Transverse colon (tissue), 4 donors: ENCODE data around the gene SPCS1. TPM values are rescaled to one million over a fixed set of nuclear protein-coding genes. Genes with fewer than 3 reads are reported as not detected.
A peak's percentile ranks its signal among the peaks of the same experiment; 100 is the strongest.

Experiments
- DNase-seq: peaks from one replicate; pipeline ENCODE4 v3.0.0-alpha.2; 2019
- H3K27ac ChIP-seq, 4 donors: fragments of 200-600 bp; sonication (generic); 2 replicates each; pipeline ENCODE4 v1.5.1; 2016 to 2018; ENCODE audit warnings: inconsistent platforms in 4 of 4
- H3K27me3 ChIP-seq: fragments of 200-600 bp; sonication (generic); 2 replicates; pipeline ENCODE4 v1.5.1; 2017; ENCODE audit warnings: inconsistent platforms
- H3K36me3 ChIP-seq, 4 donors: fragments of 200-600 bp; sonication (generic); 2 replicates each; pipeline ENCODE4 v1.5.1; 2017 to 2019; ENCODE audit warnings: inconsistent platforms in 4 of 4
- H3K4me1 ChIP-seq, 4 donors: fragments of 200-600 bp; sonication (generic); 2 replicates each; pipeline ENCODE4 v1.5.1; 2017 to 2020; ENCODE audit warnings: inconsistent platforms in 4 of 4
- H3K4me3 ChIP-seq, 4 donors: fragments of 200-600 bp; sonication (generic); 1 replicate in 1 of 4; 2 replicates in 3 of 4; pipeline versions ENCODE4 v1.5.1 to v1.6.1; 2017 to 2019; ENCODE audit warnings: inconsistent platforms in 4 of 4
- H3K9me3 ChIP-seq, 2 donors: fragments of 200-600 bp; sonication (generic); 2 replicates each; pipeline ENCODE4 v1.5.1; 2017 to 2019; ENCODE audit warnings: inconsistent platforms in 2 of 2
- CTCF ChIP-seq, 5 experiments: fragments of 200-600 bp in 3 of 5; fragments of 450-650 bp in 2 of 5; sonication (generic) in 3 of 5; IDR thresholded peaks; 1 replicate in 2 of 5; 2 replicates in 3 of 5; pipeline ENCODE4 v1.5.1; 2016 to 2017; ENCODE audit warnings: antibody characterized with exemption in 5 of 5, inconsistent platforms in 3 of 5, mild to moderate bottlenecking in 2 of 5, moderate library complexity in 1 of 5
- EP300 ChIP-seq: sonication (generic); formaldehyde crosslinking; IDR thresholded peaks from one replicate; pipeline ENCODE4 v1.6.1; 2017; ENCODE audit warnings: antibody characterized with exemption, low read depth
- POLR2A ChIP-seq: fragments of 450-650 bp; IDR thresholded peaks from one replicate; pipeline ENCODE4 v1.6.1; 2016; ENCODE audit warnings: antibody characterized with exemption, mild to moderate bottlenecking, moderate library complexity
- POLR2AphosphoS5 ChIP-seq, 3 donors: sonication (generic); formaldehyde crosslinking; IDR thresholded peaks; one replicate each; pipeline ENCODE4 v1.6.1; 2016; ENCODE audit warnings: antibody characterized with exemption in 3 of 3
- WGBS, 2 donors: methylation state at CpG; one replicate each; pipeline ENCODE4 v1.1.5; 2018; ENCODE audit warnings: low coverage in 1 of 2; 5-methylcytosine and 5-hydroxymethylcytosine counted together
- in situ Hi-C, 4 donors: fragments of 200-750 bp; cut with MboI; loops; one replicate each; pipeline versions ENCODE4 v1.15.0 to v1.15.1; 2017; ENCODE audit warnings: low sequenced_read_pairs in 3 of 4, low pct_ligation_motif_present in 1 of 4, low pct_unique_long_range_greater_than_20kb in 1 of 4
- intact Hi-C: fragments of 100-400 bp; cut with DNase I; formaldehyde crosslinking; loops from one replicate; pipeline ENCODE4 v1.15.1; 2023; ENCODE audit warnings: low total_unique reads
- total RNA-seq, 4 donors: library from RNA; depleted of rRNA; stranded (reverse); fragments of >200 nt; gene quantifications; one replicate each; pipeline ENCODE4 v1.1.0, GENCODE V29; 2016

SPCS1 gene
- total RNA-seq, 4 donors from 2014 or later, result 24.3 to 120 (median 70.5) TPM

- intact Hi-C loops, result no loop called here
- Histone ChIP-seq H3K4me3 (no peak overlapping the region), H3K9me3 (no peaks in the 10 kb centered on the region), H3K27me3 (no peaks in the 10 kb centered on the region), H3K4me1 (no peaks in the 10 kb centered on the region), H3K36me3 (peaks cover 0 to 49% (median 21%) of the 10 kb centered on the region in 4 donors), H3K27ac (peak overlapping the region in 1 of 4 donors; percentile 7)
- no peak for TF ChIP-seq POLR2AphosphoS5 (IDR thresholded peaks at IDR 0.05)
- TF ChIP-seq POLR2A, result no peak
- TF ChIP-seq CTCF (IDR thresholded peaks at IDR 0.05), result no peak
- no peak for TF ChIP-seq EP300
- in situ Hi-C loops, result no loop called here
- 90 to 92% methylated on average over 2 to 4 of the region's 4 CpGs for whole genome bisulfite sequencing, 2 donors
- DNase-seq, result no peak
Observed at GRCh38 chr3:52697632-52697965, 8.3 kb upstream of the SPCS1 start.

- Histone ChIP-seq H3K27me3 (no peaks in the 10 kb centered on the region), H3K9me3 (no peaks in the 10 kb centered on the region), H3K27ac (peak overlapping the region in 2 of 4 donors; percentile 84 to 95), H3K36me3 (peaks cover 0 to 3% (median 0%) of the 10 kb centered on the region in 4 donors), H3K4me3 (no peak overlapping the region), H3K4me1 (peaks cover 12 to 34% (median 28%) of the 10 kb centered on the region in 4 donors)
- in situ Hi-C loops, result no loop called here
- DNase-seq, result no peak
- TF ChIP-seq POLR2A, result no peak
- no peak for TF ChIP-seq CTCF (IDR thresholded peaks at IDR 0.05)
- TF ChIP-seq POLR2AphosphoS5 (IDR thresholded peaks at IDR 0.05), result no peak
- TF ChIP-seq EP300, result no peak
- intact Hi-C loops, result no loop called here
- WGBS, 2 donors, result 88 to 93% methylated on average over 4 to 7 of the region's 7 CpGs
Observed at GRCh38 chr3:52703341-52703740, 2.6 kb upstream of the SPCS1 start.

- in situ Hi-C loops, result no loop called here
- H3K27me3 ChIP-seq, result no peaks in the 10 kb centered on the region
- H3K9me3 ChIP-seq, result no peaks in the 10 kb centered on the region
- no peak for TF ChIP-seq POLR2AphosphoS5 (IDR thresholded peaks at IDR 0.05)
- no peak for TF ChIP-seq POLR2A
- TF ChIP-seq EP300, result no peak
- TF ChIP-seq CTCF (IDR thresholded peaks at IDR 0.05), result no peak
- H3K4me3 ChIP-seq, result peak overlapping the region; percentile 66 to 91 (median 78)
- peak overlapping the region; percentile 84 to 95 (median 94) for H3K27ac ChIP-seq
- intact Hi-C loops, result no loop called here
- WGBS, 2 donors, result 0 to 1% methylated on average over 2 to 21 of the region's 22 CpGs
- peaks cover 12 to 34% (median 28%) of the 10 kb centered on the region in 4 donors for H3K4me1 ChIP-seq
- H3K36me3 ChIP-seq, result peaks cover 0 to 8% (median 0%) of the 10 kb centered on the region in 4 donors
- no peak for DNase-seq
Observed at GRCh38 chr3:52704611-52705437, 1.1 kb upstream of the SPCS1 start.

GRCh38 chr3:52705438-52705687 lies 543 bp upstream of the SPCS1 start:
- Histone ChIP-seq H3K36me3 (peaks cover 0 to 8% (median 0%) of the 10 kb centered on the region in 4 donors), H3K4me1 (peaks cover 12 to 34% (median 28%) of the 10 kb centered on the region in 4 donors), H3K27ac (peak overlapping the region; percentile 84 to 95 (median 94)), H3K9me3 (no peaks in the 10 kb centered on the region), H3K4me3 (peak overlapping the region; percentile 66 to 91 (median 78)), H3K27me3 (no peaks in the 10 kb centered on the region)
- intact Hi-C loops (no loop called here), in situ Hi-C loops (no loop called here)
- TF ChIP-seq EP300 (no peak), POLR2AphosphoS5 (IDR thresholded peaks at IDR 0.05) (no peak), POLR2A (no peak), CTCF (IDR thresholded peaks at IDR 0.05) (no peak)
- 1% methylated on average over 17 of the region's 25 CpGs; no CpG with 5 or more reads in 1 of the 2 donors for WGBS, 2 donors
- DNase-seq, result no peak
